Measurements from ENCODE around the gene CGB1. TPM values are rescaled to one million over a fixed set of nuclear protein-coding genes. Genes with fewer than 3 reads are reported as not detected.

CGB1 gene
- total and polyA plus RNA-seq, 7 donors: not detected

GRCh38 chr19:49073514-49074378 is 37.1 kb upstream of the CGB1 start:
- intact Hi-C loops (cut with DNase I): loop anchor here in 1 of 2 donors (5.0 kb wide), 1 partner anchor 81 kb away; the partner anchor contains the start of genes GYS1 and RUVBL2
- ATAC-seq (peak; percentile 82 to 86 (median 84)), DNase-seq (peak; percentile 74 to 79)
- Histone ChIP-seq H3K4me1 (peaks cover 3% of the 10 kb centered on the region), H3K27ac (peak overlapping the region; percentile 77), H3K27me3 (ENCODE audit: insufficient read depth in 3 of 3, low read length in 2 of 3) (peaks cover 0 to 4% (median 0%) of the 10 kb centered on the region in 3 donors), H3K9me3 (no peaks in the 10 kb centered on the region), H3K4me3 (peak overlapping the region; percentile 47), H3K36me3 (ENCODE audit: insufficient read depth in 1 of 2, low read depth in 1 of 2) (no peaks in the 10 kb centered on the region)
- WGBS, 3 donors: 26 to 36% (median 28%) methylated on average over 23 of the region's 23 CpGs
- TF ChIP-seq, protein P1, sequence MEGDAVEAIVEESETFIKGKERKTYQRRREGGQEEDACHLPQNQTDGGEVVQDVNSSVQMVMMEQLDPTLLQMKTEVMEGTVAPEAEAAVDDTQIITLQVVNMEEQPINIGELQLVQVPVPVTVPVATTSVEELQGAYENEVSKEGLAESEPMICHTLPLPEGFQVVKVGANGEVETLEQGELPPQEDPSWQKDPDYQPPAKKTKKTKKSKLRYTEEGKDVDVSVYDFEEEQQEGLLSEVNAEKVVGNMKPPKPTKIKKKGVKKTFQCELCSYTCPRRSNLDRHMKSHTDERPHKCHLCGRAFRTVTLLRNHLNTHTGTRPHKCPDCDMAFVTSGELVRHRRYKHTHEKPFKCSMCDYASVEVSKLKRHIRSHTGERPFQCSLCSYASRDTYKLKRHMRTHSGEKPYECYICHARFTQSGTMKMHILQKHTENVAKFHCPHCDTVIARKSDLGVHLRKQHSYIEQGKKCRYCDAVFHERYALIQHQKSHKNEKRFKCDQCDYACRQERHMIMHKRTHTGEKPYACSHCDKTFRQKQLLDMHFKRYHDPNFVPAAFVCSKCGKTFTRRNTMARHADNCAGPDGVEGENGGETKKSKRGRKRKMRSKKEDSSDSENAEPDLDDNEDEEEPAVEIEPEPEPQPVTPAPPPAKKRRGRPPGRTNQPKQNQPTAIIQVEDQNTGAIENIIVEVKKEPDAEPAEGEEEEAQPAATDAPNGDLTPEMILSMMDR (IDR thresholded peaks at IDR 0.05): peak; percentile 51

DNA sequence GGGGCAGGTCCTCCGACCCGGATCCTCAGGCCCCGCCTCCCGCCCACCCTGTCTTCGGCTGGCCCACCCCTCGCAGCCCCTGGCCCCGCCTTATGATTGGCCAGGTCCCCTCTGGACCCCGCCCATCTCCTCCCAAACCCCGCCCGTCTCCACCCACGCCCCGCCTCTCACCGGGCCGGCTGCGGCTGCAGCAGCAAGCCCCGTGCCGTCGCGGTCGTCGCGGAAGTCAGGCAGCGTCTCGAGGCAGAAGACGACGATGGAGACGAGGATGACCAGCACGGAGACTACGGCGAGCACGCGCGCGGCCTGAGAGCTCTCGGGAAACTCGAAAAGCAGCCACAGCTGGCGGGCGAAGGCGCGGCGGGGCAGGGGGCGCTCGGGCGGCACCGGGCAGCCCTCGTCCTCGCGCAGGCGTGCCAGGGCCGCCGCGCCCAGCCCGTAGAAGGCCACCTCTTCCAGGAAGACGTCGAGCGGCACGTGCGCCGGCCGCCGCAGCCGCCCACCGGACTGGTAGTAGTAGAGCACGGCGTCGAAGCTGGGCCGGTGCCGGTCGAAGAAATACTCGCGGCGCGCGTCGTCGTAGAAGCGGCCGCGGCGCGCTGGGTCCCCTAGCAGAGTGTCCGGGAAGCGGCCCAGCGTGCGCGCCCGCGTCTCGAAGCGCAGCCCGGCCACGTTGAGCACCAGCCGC is 35.3 kb upstream of the CGB1 start:
- intact Hi-C loops (cut with DNase I): loop anchor here in 1 of 2 donors (5.0 kb wide), 1 partner anchor 80 kb away; the partner anchor contains the start of genes GYS1 and RUVBL2
- H3K9me3 ChIP-seq: no peaks in the 10 kb centered on the region
- peaks cover 0 to 4% (median 0%) of the 10 kb centered on the region in 3 donors for H3K27me3 ChIP-seq (ENCODE audit: insufficient read depth in 3 of 3, low read length in 2 of 3)
- DNase-seq (peak; percentile 37 to 65), ATAC-seq (peak in 3 of 4 donors; percentile 2 to 31 (median 19))
- peak overlapping the region; percentile 47 for H3K4me3 ChIP-seq
- peaks cover 9% of the 10 kb centered on the region for H3K4me1 ChIP-seq
- TF ChIP-seq, protein P1 (IDR thresholded peaks at IDR 0.05): no peak
- H3K27ac ChIP-seq: peak overlapping the region; percentile 77
- H3K36me3 ChIP-seq (ENCODE audit: insufficient read depth in 1 of 2, low read depth in 1 of 2): no peaks in the 10 kb centered on the region
- 1 to 3% (median 2%) methylated on average over 53 to 93 of the region's 93 CpGs for WGBS, 3 donors

GRCh38 chr19:49070416-49070815 is 33.7 kb upstream of the CGB1 start:
- intact Hi-C loops (cut with DNase I): loop anchor here in 1 of 2 donors (5.0 kb wide), 1 partner anchor 78 kb away; the partner anchor contains the start of genes GYS1 and RUVBL2
- peaks cover 17% of the 10 kb centered on the region for H3K4me1 ChIP-seq
- 75 to 87% (median 77%) methylated on average over 21 of the region's 21 CpGs for WGBS, 3 donors
- peak overlapping the region; percentile 77 for H3K27ac ChIP-seq
- no peak for ATAC-seq
- DNase-seq: no peak
- TF ChIP-seq, protein P1 (IDR thresholded peaks at IDR 0.05): no peak
- no peaks in the 10 kb centered on the region for H3K36me3 ChIP-seq (ENCODE audit: insufficient read depth in 1 of 2, low read depth in 1 of 2)
- H3K27me3 ChIP-seq (ENCODE audit: insufficient read depth in 3 of 3, low read length in 2 of 3): peaks cover 0 to 4% (median 0%) of the 10 kb centered on the region in 3 donors
- no peak overlapping the region for H3K4me3 ChIP-seq
- no peaks in the 10 kb centered on the region for H3K9me3 ChIP-seq

- no peaks in the 10 kb centered on the region for H3K9me3 ChIP-seq
Measured at GRCh38 chr19:49069026-49069425, 32.3 kb upstream of the CGB1 start.

More at GRCh38 chr19:49069026-49069425, 32.3 kb upstream of the CGB1 start:
- no peak for DNase-seq
- intact Hi-C loops (cut with DNase I): loop anchor here in 1 of 2 donors (5.0 kb wide), 1 partner anchor 72 kb away; no protein-coding TSS in a partner anchor
- H3K4me1 ChIP-seq: peaks cover 17% of the 10 kb centered on the region
- TF ChIP-seq, protein P1 (IDR thresholded peaks at IDR 0.05): no peak
- no peaks in the 10 kb centered on the region for H3K36me3 ChIP-seq (ENCODE audit: insufficient read depth in 1 of 2, low read depth in 1 of 2)
- ATAC-seq: no peak
- H3K27me3 ChIP-seq (ENCODE audit: insufficient read depth in 3 of 3, low read length in 2 of 3): peaks cover 0 to 4% (median 0%) of the 10 kb centered on the region in 3 donors
- H3K27ac ChIP-seq: peak overlapping the region; percentile 55
- WGBS, 3 donors: 71 to 86% (median 71%) methylated on average over 9 of the region's 9 CpGs
- H3K4me3 ChIP-seq: no peak overlapping the region

All from psoas muscle (tissue), 8 donors.